Astrocyte of the spinal cord (primary cell): ENCODE measurements around the gene CC2D2A.
A peak's percentile ranks its signal among the peaks of the same experiment; 100 is the strongest.
"Not testable (repeated sequence)": the region's sequence is repeated elsewhere in the genome, so short reads cannot be mapped to it uniquely, and the experiment has no call there.

Experiments used
- DNase-seq: peaks from one replicate; pipeline ENCODE4 v3.0.0; 2011; ENCODE audit warnings: low read depth, low spot score
- H3K4me3 ChIP-seq: 2 replicates; pipeline ENCODE4 v1.5.1; 2011; ENCODE audit warnings: low read depth, mild to moderate bottlenecking, low read length, moderate library complexity
- in situ Hi-C: cut with HindIII; loops from 2 replicates; pipeline ENCODE4 v1.10.0; 2017; ENCODE audit warnings: low sequenced_read_pairs
- TF ChIP-seq, protein P1 (sequence below): IDR thresholded peaks from 2 replicates; pipeline ENCODE4 v1.5.1; 2012; ENCODE audit warnings: low read depth, mild to moderate bottlenecking, low read length, inconsistent platforms

The CC2D2A gene

GRCh38 chr4:15504041-15504440 is 34.4 kb downstream of the CC2D2A start:
- no peak for DNase-seq
- in situ Hi-C loops: no loop called here
- no peak overlapping the region for H3K4me3 ChIP-seq
- TF ChIP-seq, protein P1, sequence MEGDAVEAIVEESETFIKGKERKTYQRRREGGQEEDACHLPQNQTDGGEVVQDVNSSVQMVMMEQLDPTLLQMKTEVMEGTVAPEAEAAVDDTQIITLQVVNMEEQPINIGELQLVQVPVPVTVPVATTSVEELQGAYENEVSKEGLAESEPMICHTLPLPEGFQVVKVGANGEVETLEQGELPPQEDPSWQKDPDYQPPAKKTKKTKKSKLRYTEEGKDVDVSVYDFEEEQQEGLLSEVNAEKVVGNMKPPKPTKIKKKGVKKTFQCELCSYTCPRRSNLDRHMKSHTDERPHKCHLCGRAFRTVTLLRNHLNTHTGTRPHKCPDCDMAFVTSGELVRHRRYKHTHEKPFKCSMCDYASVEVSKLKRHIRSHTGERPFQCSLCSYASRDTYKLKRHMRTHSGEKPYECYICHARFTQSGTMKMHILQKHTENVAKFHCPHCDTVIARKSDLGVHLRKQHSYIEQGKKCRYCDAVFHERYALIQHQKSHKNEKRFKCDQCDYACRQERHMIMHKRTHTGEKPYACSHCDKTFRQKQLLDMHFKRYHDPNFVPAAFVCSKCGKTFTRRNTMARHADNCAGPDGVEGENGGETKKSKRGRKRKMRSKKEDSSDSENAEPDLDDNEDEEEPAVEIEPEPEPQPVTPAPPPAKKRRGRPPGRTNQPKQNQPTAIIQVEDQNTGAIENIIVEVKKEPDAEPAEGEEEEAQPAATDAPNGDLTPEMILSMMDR: no peak

GRCh38 chr4:15506464-15506863 is 36.8 kb downstream of the CC2D2A start:
- DNase-seq: peak; percentile 66
- TF ChIP-seq, protein P1: no peak
- no peak overlapping the region for H3K4me3 ChIP-seq
- in situ Hi-C loops: no loop called here

GRCh38 chr4:15507679-15508078 is 38.0 kb downstream of the CC2D2A start:
- DNase-seq: no peak
- in situ Hi-C loops: no loop called here
- H3K4me3 ChIP-seq: no peak overlapping the region
- TF ChIP-seq, protein P1: no peak

- no peak for DNase-seq
- H3K4me3 ChIP-seq: no peak overlapping the region
- in situ Hi-C loops: no loop called here
- TF ChIP-seq, protein P1: no peak
These were observed 41.3 kb downstream of the CC2D2A start for GRCh38 chr4:15510961-15511360.

DNA sequence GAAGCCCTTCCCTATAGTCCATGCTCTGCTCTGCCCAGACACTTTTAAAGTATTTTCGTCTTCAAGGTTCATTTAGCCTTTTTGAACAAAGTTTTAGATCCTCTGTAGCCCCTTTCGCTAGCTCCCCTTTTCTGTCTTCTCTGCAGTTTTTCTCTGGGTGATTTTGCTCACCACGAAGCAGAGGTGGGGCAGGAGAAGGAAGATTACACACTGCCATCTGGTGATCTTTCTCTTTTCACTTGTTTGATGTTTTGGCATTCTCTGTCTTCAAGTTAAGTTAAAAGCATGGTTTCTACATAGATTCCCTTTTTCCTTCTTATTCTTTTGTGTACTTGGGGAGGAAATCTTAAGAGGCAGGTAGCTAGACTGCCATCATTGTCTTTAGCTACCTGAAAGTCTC is 43.9 kb downstream of the CC2D2A start:
- in situ Hi-C loops: no loop called here
- TF ChIP-seq, protein P1: no peak
- H3K4me3 ChIP-seq: no peak overlapping the region
- no peak for DNase-seq

- H3K4me3 ChIP-seq: no peak overlapping the region
- in situ Hi-C loops: no loop called here
- TF ChIP-seq, protein P1: no peak
- DNase-seq: peak; percentile 24
These were observed 45.4 kb downstream of the CC2D2A start for GRCh38 chr4:15515106-15515505.

- in situ Hi-C loops: no loop called here
- DNase-seq: no peak
- TF ChIP-seq, protein P1: no peak
- no peak overlapping the region for H3K4me3 ChIP-seq
These were observed 46.8 kb downstream of the CC2D2A start for GRCh38 chr4:15516494-15516893.

- H3K4me3 ChIP-seq, DNase-seq, in situ Hi-C loops: not testable (repeated sequence)
These were observed 48.0 kb downstream of the CC2D2A start for GRCh38 chr4:15517681-15518080.
